Erythroblast (primary cell): ENCODE data around the gene NOX3.

Experiments used
- GATA1 ChIP-seq: IDR thresholded peaks from 2 replicates; pipeline ENCODE4 v1.6.1; 2011; ENCODE audit warnings: low read depth, mild to moderate bottlenecking, control low read depth, low read length, moderate library complexity
- POLR2A ChIP-seq: IDR thresholded peaks from 2 replicates; pipeline ENCODE4 v1.6.1; 2011; ENCODE audit warnings: mild to moderate bottlenecking, low read length

DNA sequence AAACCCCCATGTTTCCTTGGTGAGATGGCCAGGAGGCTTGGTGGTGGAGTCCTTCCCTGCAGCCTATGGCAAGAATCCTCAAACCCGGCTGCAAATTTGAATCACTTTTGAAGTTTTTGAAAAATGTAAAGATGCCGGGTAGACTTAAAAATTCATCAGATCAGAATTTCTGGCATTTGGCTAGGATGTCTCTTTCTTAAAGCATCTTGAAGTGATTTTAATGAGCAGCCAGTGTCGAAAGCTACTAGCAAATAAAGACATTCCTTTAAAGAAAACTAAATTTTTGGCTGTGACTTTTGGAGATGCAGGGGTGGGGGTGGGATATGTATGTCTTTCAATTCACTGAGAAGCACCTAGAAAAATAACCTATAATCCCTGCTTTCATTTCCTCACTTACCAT lies 25.6 kb upstream of the NOX3 start:
- TF ChIP-seq POLR2A = no peak
- no peak for TF ChIP-seq GATA1
